K562 (cell line): ENCODE results near the gene GVQW3.

Experiments used
- FOXJ3 ChIP-seq: sonication (generic); formaldehyde crosslinking; IDR thresholded peaks from 2 replicates; pipeline ENCODE4 v1.4.0; 2020; ENCODE audit warnings: mild to moderate bottlenecking, missing genetic modification reagents
- KDM1A ChIP-seq, 2 experiments: fragments of 450-650 bp; IDR thresholded peaks; 2 replicates each; pipeline ENCODE4 v1.6.1; 2016; ENCODE audit warnings: mild to moderate bottlenecking in 2 of 2
- NCOA6 ChIP-seq: fragments of 450-650 bp; IDR thresholded peaks from 2 replicates; pipeline ENCODE4 v1.6.1; 2017; ENCODE audit warnings: mild to moderate bottlenecking
- NR3C1 ChIP-seq: sonication (generic); formaldehyde crosslinking; IDR thresholded peaks from 2 replicates; pipeline ENCODE4 v1.8.1; 2022; ENCODE audit warnings: missing genetic modification reagents
- POLR2G ChIP-seq: fragments of 200-400 bp; formaldehyde crosslinking; IDR thresholded peaks from 2 replicates; pipeline ENCODE4 v1.6.1; 2017; ENCODE audit warnings: low read depth, mild to moderate bottlenecking, antibody characterized with exemption, low read length, moderate library complexity
- TBL1XR1 ChIP-seq, 2 experiments: IDR thresholded peaks; 2 replicates each; pipeline ENCODE4 v1.6.1; 2012; ENCODE audit warnings: improper control_type of control experiment in 2 of 2, low read length in 2 of 2, mild to moderate bottlenecking in 1 of 2
- ZC3H4 ChIP-seq: sonication (generic); formaldehyde crosslinking; IDR thresholded peaks from 2 replicates; pipeline ENCODE4 v1.9.0; 2021; ENCODE audit warnings: missing genetic modification reagents, borderline replicate concordance
- ZNF644 ChIP-seq: fragments of 200-800 bp; sonication (Bioruptor generic); IDR thresholded peaks from 2 replicates; pipeline ENCODE4 v1.6.1; 2016; ENCODE audit warnings: low read depth, missing genetic modification characterization, missing compliant biosample characterization
- TF ChIP-seq, protein P1 (sequence below), 2 experiments: fragments of 450-650 bp; IDR thresholded peaks; 2 replicates each; pipeline ENCODE4 v1.6.1; 2018; ENCODE audit warnings: mild to moderate bottlenecking in 2 of 2, low read depth in 1 of 2; ENCODE audit not compliant: partially characterized antibody in 2 of 2
- TF ChIP-seq, protein P2 (sequence below), 3 experiments: IDR thresholded peaks in 2 of 3; conservative IDR thresholded peaks in 1 of 3; 2 replicates each; pipeline ENCODE4 v1.5.1; 2011 to 2012; ENCODE audit warnings: low read length in 3 of 3, mild to moderate bottlenecking in 3 of 3, control low read depth in 2 of 3, improper control_type of control experiment in 1 of 3, inconsistent platforms in 1 of 3, low read depth in 1 of 3, mixed read lengths in 1 of 3, moderate library complexity in 1 of 3; ENCODE audit not compliant: insufficient read depth in 2 of 3

GRCh38 chr11:76395296-76395695, 14.2 kb downstream of the GVQW3 start:
- TF ChIP-seq, protein P1, sequence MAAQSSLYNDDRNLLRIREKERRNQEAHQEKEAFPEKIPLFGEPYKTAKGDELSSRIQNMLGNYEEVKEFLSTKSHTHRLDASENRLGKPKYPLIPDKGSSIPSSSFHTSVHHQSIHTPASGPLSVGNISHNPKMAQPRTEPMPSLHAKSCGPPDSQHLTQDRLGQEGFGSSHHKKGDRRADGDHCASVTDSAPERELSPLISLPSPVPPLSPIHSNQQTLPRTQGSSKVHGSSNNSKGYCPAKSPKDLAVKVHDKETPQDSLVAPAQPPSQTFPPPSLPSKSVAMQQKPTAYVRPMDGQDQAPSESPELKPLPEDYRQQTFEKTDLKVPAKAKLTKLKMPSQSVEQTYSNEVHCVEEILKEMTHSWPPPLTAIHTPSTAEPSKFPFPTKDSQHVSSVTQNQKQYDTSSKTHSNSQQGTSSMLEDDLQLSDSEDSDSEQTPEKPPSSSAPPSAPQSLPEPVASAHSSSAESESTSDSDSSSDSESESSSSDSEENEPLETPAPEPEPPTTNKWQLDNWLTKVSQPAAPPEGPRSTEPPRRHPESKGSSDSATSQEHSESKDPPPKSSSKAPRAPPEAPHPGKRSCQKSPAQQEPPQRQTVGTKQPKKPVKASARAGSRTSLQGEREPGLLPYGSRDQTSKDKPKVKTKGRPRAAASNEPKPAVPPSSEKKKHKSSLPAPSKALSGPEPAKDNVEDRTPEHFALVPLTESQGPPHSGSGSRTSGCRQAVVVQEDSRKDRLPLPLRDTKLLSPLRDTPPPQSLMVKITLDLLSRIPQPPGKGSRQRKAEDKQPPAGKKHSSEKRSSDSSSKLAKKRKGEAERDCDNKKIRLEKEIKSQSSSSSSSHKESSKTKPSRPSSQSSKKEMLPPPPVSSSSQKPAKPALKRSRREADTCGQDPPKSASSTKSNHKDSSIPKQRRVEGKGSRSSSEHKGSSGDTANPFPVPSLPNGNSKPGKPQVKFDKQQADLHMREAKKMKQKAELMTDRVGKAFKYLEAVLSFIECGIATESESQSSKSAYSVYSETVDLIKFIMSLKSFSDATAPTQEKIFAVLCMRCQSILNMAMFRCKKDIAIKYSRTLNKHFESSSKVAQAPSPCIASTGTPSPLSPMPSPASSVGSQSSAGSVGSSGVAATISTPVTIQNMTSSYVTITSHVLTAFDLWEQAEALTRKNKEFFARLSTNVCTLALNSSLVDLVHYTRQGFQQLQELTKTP (IDR thresholded peaks at IDR 0.05; ENCODE audit: low read depth in 1 of 2, partially characterized antibody in 2 of 2): no peak
- no peak for TF ChIP-seq ZC3H4
- no peak for TF ChIP-seq FOXJ3 (CRISPR knock-in tag)
- no peak for TF ChIP-seq KDM1A (IDR thresholded peaks at IDR 0.05)
- TF ChIP-seq ZNF644 (tag): no peak
- no peak for TF ChIP-seq NR3C1
- TF ChIP-seq, protein P2, sequence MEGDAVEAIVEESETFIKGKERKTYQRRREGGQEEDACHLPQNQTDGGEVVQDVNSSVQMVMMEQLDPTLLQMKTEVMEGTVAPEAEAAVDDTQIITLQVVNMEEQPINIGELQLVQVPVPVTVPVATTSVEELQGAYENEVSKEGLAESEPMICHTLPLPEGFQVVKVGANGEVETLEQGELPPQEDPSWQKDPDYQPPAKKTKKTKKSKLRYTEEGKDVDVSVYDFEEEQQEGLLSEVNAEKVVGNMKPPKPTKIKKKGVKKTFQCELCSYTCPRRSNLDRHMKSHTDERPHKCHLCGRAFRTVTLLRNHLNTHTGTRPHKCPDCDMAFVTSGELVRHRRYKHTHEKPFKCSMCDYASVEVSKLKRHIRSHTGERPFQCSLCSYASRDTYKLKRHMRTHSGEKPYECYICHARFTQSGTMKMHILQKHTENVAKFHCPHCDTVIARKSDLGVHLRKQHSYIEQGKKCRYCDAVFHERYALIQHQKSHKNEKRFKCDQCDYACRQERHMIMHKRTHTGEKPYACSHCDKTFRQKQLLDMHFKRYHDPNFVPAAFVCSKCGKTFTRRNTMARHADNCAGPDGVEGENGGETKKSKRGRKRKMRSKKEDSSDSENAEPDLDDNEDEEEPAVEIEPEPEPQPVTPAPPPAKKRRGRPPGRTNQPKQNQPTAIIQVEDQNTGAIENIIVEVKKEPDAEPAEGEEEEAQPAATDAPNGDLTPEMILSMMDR (IDR thresholded peaks at IDR 0.05 in 2 of 3, conservative IDR thresholded peaks at IDR 0.05 in 1 of 3; ENCODE audit: insufficient read depth in 2 of 3, low read depth in 1 of 3, low read length in 3 of 3): no peak
- TF ChIP-seq NCOA6: no peak
- no peak for TF ChIP-seq TBL1XR1 (IDR thresholded peaks at IDR 0.05; ENCODE audit: low read length in 2 of 2)
- TF ChIP-seq POLR2G: no peak
